ENCODE data around the gene CHST11. TPM values are rescaled to one million over a fixed set of nuclear protein-coding genes. Genes with fewer than 3 reads are reported as not detected.

The CHST11 gene
- total and polyA plus RNA-seq, 10 of the 15 experiments (the other 5 are each of a cell fraction or from before 2014, with no cell fraction given), result 1.9 to 38.1 (median 17.2) TPM

GRCh38 chr12:104520242-104520900 is 63.6 kb downstream of the CHST11 start (continued):
- TF ChIP-seq IRF3 (IDR thresholded peaks at IDR 0.05), result no peak
- 0 out of 2 replicates have a peak, but pooled peaks have one; percentile 30 for TF ChIP-seq CHD2 (IDR thresholded peaks at IDR 0.05; ENCODE audit: borderline replicate concordance, low read depth, low read length)
- TF ChIP-seq E2F4 (IDR thresholded peaks at IDR 0.05; ENCODE audit: low read depth, low read length), result no peak
- TF ChIP-seq POLR2AphosphoS2 (IDR thresholded peaks at IDR 0.05; ENCODE audit: low read depth, low read length), result no peak
- TF ChIP-seq CBFB (IDR thresholded peaks at IDR 0.05; ENCODE audit: low read depth), result no peak
- TF ChIP-seq DPF2 (IDR thresholded peaks at IDR 0.05), result no peak
- no peak for TF ChIP-seq MTA3 (IDR thresholded peaks at IDR 0.05; ENCODE audit: borderline replicate concordance, low read length)

DNA sequence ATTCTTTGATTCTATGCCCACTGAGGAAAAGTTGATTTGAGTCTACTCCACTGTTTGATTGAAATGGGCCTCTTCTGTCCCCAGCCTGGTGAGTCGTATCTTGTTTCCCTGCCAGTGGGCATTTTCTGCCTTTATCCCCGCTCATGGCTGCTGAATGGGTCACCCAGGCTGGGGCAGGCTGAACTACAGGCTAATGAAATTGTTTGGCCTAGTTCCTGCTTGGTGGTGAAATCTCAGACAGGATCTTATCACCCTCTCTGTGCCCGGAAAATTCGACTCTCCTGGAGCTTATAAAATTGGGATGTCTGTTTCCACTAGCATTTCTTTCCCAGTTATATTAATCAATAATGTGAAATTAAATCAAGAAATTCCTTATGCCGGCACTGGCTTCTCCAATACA is 65.0 kb downstream of the CHST11 start:
- peaks cover 49% of the 10 kb centered on the region for H3K4me1 ChIP-seq (ENCODE audit: control insufficient read depth, insufficient read depth, low read length)
- no peak overlapping the region for H3K4me2 ChIP-seq (ENCODE audit: control insufficient read depth, insufficient read depth)
- intact Hi-C loops (cut with micrococcal nuclease; ENCODE audit: unreplicated experiment) (loop anchor here (5.0 kb wide), 1 partner anchor 51 kb away; no protein-coding TSS in a partner anchor), in situ Hi-C loops (cut with MboI) (no loop called here)
- ChIA-PET CTCF (no interaction called here), RAD21 (ENCODE audit: unreplicated experiment) (interaction anchor here (0.8 to 6.0 kb wide), 5 partner anchors 27 to 62 kb away, joined by 3 to 28 read pairs (median 5); no protein-coding TSS in a partner anchor), SMC1A (ENCODE audit: uncharacterized antibody, unreplicated experiment) (interaction anchor here (0.6 to 4.4 kb wide), 9 partner anchors 21 to 62 kb away, joined by 3 to 23 read pairs (median 6); no protein-coding TSS in a partner anchor), POLR2A (interaction anchor here (0.9 to 2.0 kb wide), 5 partner anchors 11 to 60 kb away, joined by 3 to 4 read pairs (median 3); no protein-coding TSS in a partner anchor)
- H3K36me3 ChIP-seq (ENCODE audit: control insufficient read depth in 2 of 2, insufficient read depth in 2 of 2, low read length in 1 of 2), result peaks cover 0 to 1% of the 10 kb centered on the region in 2 experiments; a peak in 2 of 4 replicates
- WGBS (ENCODE audit: insufficient coverage, insufficient replicate concordance, low lambda C conversion rate, missing lambda C conversion rate), result over 99% methylated on average over 5 of the region's 5 CpGs
- FAIRE-seq (no peak), ATAC-seq (no peak), DNase-seq (ENCODE audit: low read depth, low spot score) (no peak)
- no peaks in the 10 kb centered on the region; the same call in 1 of the 2 replicates for H4K20me1 ChIP-seq (ENCODE audit: control insufficient read depth, insufficient read depth)
- no peak overlapping the region for H3K9ac ChIP-seq (ENCODE audit: control insufficient read depth, insufficient read depth, low read length)
- no peak overlapping the region for H3K27ac ChIP-seq (ENCODE audit: control insufficient read depth, insufficient read depth)
- H3K79me2 ChIP-seq (ENCODE audit: control insufficient read depth, insufficient read depth, low read length), result peaks cover 72% of the 10 kb centered on the region
- H3K9me3 ChIP-seq (replicated peaks; ENCODE audit: control insufficient read depth, insufficient read depth, low read length), result peaks cover 4% of the 10 kb centered on the region
- no peak overlapping the region for H2AFZ ChIP-seq (ENCODE audit: control insufficient read depth, low read depth, low read length)
- no peaks in the 10 kb centered on the region for H3K27me3 ChIP-seq (replicated peaks in 1 of 2; ENCODE audit: control insufficient read depth in 2 of 2, insufficient read depth in 2 of 2, low read length in 1 of 2)
- H3K4me3 ChIP-seq, result no peak overlapping the region
- BruUV-seq (replicated peaks), result no TSS peak
- no peak for TF ChIP-seq FOXM1 (IDR thresholded peaks at IDR 0.05; ENCODE audit: low read depth, low read length)
- no peak for TF ChIP-seq JUND (IDR thresholded peaks at IDR 0.05; ENCODE audit: low read depth, low read length)
- no peak for TF ChIP-seq GATAD2B (conservative IDR thresholded peaks at IDR 0.05; ENCODE audit: low read depth)
- TF ChIP-seq CBX5 (IDR thresholded peaks at IDR 0.05; ENCODE audit: low read depth), result no peak
- TF ChIP-seq ZNF207 (IDR thresholded peaks at IDR 0.05; ENCODE audit: borderline replicate concordance), result no peak
- TF ChIP-seq, protein P1, sequence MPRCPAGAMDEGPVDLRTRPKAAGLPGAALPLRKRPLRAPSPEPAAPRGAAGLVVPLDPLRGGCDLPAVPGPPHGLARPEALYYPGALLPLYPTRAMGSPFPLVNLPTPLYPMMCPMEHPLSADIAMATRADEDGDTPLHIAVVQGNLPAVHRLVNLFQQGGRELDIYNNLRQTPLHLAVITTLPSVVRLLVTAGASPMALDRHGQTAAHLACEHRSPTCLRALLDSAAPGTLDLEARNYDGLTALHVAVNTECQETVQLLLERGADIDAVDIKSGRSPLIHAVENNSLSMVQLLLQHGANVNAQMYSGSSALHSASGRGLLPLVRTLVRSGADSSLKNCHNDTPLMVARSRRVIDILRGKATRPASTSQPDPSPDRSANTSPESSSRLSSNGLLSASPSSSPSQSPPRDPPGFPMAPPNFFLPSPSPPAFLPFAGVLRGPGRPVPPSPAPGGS (IDR thresholded peaks at IDR 0.05; ENCODE audit: borderline replicate concordance, insufficient read depth, low read depth, low read length, poor library complexity, severe bottlenecking), result no peak
- no peak for TF ChIP-seq BRCA1 (IDR thresholded peaks at IDR 0.05; ENCODE audit: low read depth, low read length)
- no peak for TF ChIP-seq ZBTB33 (IDR thresholded peaks at IDR 0.05)
- TF ChIP-seq RUNX3 (IDR thresholded peaks at IDR 0.05; ENCODE audit: low read length), result no peak
- no peak for TF ChIP-seq SMAD1 (IDR thresholded peaks at IDR 0.05; ENCODE audit: low read depth, partially characterized antibody)
- no peak for TF ChIP-seq ZNF217 (IDR thresholded peaks at IDR 0.05)
